Measurements from ENCODE around the gene GRK2.
"Not testable (repeated sequence)": the region's sequence is repeated elsewhere in the genome, so short reads cannot be mapped to it uniquely, and the experiment has no call there.

GRK2 gene

GRCh38 chr11:67253872-67254624 is 12.2 kb upstream of the GRK2 start:
- DNase-seq (ENCODE audit: low read depth, low spot score) = no peak

DNA sequence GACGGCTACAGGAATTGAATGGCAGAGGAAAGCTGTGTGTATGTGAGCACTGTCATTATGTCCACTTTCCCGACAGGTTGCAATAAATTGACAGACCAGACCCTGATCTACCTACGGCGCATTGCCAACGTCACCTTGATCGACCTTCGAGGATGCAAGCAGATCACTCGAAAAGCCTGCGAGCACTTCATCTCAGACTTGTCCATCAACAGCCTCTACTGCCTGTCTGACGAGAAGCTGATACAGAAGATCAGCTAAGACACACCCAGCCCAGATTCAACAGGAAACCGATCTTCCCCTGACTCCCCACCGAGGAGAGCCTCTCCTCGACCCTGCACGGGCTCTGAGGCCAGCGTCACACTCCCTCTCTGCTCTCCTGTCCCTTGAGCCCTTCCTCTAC is 11.5 kb upstream of the GRK2 start:
- DNase-seq (ENCODE audit: low read depth, low spot score) = no peak

DNA sequence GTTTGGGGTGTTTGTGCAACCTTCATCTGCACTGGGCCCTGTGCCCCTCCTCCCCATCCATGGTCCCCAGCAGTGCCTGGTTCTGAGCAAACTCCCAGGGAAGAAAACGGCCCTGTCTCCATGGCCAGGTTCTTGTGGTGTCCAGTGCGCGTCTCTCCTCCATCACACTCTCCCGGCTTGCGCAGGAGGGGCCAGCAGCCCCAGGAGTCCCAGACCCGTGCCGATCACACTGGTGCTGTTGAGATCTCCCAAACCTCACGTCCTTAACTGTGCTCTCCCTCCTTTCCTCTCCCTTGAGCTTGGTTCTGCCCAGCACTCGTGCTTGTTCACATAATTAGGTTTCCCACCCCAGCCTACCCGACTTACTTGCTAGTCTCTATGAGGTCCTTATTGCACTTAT is 10.9 kb upstream of the GRK2 start:
- DNase-seq (ENCODE audit: low read depth, low spot score) = no peak

DNA sequence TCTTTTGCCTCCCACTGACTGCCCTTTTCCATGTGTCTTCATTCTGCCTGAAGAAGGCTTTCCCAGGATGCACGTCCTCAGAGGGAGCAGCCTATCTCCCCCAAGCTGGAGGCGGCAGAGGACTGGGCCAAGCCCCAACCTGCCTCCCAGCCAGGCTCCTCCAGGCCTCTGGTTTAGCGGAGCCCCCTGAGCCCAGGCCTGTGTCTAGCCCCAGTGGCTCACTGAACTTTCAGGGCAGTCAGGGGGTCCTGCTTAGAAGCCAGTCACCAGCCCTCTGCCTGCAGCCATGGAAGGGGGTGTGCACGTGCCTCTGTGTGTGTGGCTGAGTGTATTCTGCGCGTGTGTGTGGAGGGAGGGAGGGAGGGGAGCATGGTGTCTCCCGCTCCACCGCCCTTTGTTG is 10.4 kb upstream of the GRK2 start:
- DNase-seq (ENCODE audit: low read depth, low spot score) = no peak

- DNase-seq (ENCODE audit: low read depth, low spot score) = no peak
Measured at GRCh38 chr11:67256477-67257135, 9.7 kb upstream of the GRK2 start.

DNA sequence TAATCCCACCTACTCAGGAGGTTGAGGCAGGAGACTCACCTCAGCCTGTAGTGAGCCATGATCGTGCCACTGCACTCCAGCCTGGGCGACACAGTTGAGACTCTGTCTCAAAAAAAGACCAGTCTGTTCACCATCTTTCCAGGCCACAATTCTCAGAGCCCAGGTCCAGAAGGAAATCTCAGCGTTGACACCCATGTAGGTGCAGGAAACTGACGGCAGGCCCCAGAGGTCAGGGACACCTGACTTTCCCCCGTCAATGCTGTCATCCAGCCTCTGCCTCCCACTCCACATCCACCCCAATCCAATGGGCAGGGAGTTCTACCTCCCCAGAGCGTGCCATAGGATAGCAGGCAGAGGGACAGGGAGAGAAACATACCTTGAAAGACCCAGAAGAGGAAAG is 5.9 kb upstream of the GRK2 start:
- DNase-seq (ENCODE audit: low read depth, low spot score) = no peak

DNA sequence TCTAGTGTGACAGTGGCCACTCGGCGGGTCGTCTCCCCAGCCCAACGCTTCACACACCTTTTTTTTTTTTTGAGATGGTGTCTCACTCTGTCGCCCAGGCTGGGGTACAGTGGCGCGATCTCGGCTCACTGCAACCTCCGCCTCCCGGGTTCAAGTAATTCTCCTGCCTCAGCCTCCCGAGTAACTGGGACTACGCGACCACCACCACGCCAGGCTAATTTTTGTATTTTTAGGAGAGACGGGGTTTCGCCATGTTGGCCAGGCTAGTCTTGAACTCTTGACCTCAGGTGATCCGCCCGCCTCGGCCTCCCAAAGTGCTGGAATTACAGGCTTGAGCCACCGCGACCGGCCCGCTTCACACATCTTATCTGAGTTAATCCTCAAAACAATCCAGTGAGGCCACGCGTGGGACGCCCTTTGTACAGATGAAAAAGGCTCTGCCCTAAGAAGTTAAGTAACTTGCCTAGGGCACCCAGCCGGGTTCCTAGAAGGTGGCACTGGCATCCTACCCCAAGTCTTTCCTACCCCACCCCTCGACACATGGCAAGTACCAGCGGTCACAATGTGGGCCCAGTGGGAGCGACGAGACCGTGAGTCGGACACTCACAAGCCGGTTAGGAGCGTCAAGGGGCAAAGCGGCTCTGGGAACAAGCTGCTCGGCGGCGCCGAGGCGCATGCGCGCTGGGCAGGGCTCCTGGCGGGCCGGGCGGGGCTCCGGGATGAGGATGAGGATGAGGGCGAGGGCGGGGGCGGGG is 5.2 kb upstream of the GRK2 start:
- not testable (repeated sequence) for DNase-seq (ENCODE audit: low read depth, low spot score)

- DNase-seq (ENCODE audit: low read depth, low spot score) = no peak
Measured at GRCh38 chr11:67261640-67261945, 4.7 kb upstream of the GRK2 start.

GRCh38 chr11:67261946-67262681 is 4.2 kb upstream of the GRK2 start:
- DNase-seq (ENCODE audit: low read depth, low spot score) = no peak

DNA sequence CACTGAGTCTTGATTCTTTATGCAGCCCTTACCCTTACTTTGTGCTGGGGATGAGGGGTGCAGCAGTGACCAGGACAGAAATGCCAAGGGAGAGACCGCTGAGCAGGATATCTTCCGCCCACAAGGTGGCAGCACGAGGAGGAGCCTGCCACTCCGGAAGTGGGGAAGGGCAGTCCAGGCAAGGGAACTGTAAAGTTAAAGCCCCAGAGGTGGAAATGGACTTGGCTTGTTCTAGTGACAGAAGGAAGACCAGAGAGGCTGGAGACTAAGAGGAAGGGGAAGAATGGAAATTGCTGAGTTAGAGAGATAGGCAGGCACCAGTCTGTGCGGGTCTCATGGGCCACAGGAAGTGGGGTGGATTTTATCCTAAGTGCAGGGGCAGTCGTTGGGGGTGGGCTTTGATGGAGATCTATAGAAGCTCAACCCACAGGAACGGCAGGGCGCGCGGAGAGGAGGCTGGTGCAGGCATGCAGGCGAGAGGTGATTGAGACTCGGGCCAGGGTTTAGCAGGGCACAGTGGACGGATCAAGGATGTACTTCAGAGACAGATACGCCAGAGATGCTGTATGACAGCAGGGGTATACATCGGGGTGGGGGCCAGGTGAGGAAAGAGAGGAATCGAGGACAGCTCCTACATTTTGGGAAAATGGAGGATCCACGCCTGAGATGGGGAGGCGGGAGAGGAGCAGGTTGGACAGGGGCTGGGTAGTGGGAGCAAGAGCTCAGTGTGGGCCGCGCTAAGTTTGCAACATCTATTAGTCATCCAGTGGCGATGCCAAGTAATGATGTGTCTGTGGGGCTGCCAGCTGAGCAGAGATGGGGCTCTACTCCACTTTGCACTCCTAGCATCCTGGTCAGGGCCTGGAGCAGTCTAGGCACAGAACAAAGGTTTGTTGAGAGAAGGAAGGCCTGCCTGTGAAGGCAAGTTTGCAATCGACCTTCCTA is 3.3 kb upstream of the GRK2 start:
- DNase-seq (ENCODE audit: low read depth, low spot score) = no peak

- DNase-seq (ENCODE audit: low read depth, low spot score) = no peak
Measured at GRCh38 chr11:67264260-67264659, 2.0 kb upstream of the GRK2 start.

DNA sequence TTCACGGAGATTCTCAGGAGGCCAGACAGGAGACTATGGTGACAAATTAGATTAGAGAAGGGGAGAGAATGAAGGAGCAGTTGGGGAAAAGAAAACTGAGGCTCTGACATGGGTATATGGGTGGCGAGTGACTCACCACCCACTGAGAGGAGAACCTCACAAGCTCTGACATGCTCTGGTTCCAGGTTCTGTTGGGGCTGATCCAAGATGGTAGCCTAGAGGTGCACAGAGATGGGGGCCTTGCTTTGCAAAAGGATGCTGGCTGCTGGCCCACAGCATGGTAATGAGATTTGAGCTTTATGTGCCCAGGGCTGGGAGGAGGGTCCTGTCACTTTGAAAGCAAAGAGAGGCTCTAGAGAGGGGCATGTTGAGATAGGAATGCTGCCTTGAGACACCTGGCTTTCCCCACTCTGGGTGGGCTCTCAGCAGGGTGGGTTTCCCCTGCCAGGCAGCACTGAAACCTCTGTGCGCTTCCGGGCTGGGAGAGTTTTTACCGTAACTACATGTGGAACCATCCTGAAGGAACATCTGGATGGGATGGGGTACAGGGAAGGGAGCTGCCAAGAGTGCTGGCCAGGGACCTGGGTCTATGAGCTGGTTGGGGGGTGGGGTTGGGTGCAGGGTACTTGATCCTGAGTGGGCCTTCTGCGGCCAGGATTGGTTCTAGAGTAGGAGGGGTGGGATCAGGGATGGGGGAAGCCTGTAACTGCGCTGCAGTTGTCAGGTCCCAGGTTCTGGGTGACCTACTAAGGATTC is 1.2 kb upstream of the GRK2 start:
- DNase-seq (ENCODE audit: low read depth, low spot score) = no peak

GRCh38 chr11:67265633-67266448 is 432 bp upstream of the GRK2 start:
- DNase-seq (ENCODE audit: low read depth, low spot score) = no peak

GRCh38 chr11:67267188-67268080 is 1.2 kb downstream of the GRK2 start:
- DNase-seq (ENCODE audit: low read depth, low spot score) = no peak

DNA sequence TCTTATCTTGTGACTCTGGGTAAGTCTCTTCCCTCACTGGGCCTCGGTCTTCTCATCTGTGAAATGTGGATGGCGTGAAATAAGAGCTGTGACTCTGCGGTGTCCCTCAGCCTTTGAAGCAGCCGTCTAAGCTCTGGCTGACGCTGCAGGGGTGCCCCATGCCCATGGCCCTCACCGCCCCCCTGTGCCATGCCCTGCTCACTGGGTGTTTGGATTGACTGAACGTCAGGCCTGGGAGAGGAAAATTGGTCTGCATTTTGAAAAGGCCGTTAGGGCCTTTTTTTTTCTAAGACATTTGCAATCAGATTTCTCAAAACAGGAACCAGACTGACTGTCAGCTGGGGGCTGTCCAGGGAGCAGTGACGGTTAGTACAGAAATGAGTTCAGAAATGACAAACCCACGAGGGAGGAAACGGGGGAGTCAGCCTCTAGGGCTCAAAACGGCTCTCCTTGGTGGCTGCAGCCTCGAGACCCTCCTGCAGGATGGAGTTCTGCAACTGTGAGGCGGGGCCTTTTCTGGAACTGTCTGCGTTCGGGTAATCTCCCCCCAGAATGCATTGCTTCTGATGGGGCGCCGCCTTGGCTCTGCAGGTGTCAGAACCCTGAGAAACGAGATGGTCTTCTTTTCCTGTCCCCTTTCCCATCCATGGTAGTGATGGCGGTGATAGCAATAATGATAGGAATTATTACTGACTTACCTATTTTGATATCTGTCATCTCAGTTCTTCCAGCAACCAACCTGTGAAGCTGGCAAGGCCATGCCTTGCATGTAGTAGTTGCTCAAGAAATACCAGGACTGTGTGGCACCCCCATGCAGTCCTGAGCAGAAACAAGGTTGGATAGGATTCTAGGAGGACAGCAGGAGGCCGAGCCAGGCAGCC is 2.0 kb downstream of the GRK2 start:
- no peak for DNase-seq (ENCODE audit: low read depth, low spot score)

- no peak for DNase-seq (ENCODE audit: low read depth, low spot score)
Measured at GRCh38 chr11:67268962-67269268, 2.6 kb downstream of the GRK2 start.

DNA sequence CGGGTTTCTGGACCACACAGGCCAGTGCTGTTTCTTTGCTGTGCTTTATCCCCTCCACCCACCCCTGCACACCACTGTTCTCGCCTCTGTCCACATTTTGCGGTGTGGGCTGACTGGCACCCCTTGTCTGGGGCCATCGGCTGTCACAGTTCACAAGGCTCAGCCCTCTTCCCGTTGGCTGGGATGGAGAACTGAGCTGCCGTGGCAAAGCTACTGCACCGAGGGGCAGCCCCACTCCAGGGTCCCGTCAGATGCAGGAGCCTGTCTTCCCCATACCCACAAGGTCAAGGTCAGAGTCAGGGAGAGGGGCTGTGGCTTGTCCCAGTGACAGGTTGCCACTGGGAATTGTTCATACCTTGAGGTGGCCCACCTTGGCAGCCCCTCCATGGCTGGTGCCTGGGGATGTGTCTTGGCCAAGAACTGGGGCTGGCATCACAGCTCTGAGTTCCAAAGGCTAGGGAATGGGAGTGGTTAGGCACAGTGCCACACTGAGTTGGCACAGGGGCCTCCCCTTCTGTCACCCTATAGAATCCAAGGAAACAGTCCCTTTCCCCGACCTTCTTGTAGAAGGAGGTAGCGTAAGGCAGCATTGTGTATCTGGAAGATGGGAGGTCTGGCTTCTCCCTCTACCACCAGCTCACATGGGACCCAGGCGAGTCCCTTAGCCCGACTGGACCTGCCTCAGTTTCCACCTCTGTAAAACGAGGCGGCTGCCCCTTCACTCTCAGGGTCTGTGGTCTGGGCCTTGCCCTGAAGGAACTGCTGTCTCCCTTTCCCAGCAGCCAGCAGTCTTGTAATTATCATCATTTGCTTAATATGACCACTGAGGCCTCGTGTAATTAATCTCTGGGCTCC is 3.4 kb downstream of the GRK2 start:
- DNase-seq (ENCODE audit: low read depth, low spot score) = no peak

All from iPS DF 19.7 (cell line).